Esophagus muscularis mucosa (tissue), 3 donors: Measurements from ENCODE around the gene HAGHL.

Source experiments
- POLR2A ChIP-seq: fragments of 450-650 bp; IDR thresholded peaks from one replicate; pipeline ENCODE4 v1.6.1; 2017; ENCODE audit warnings: antibody characterized with exemption, moderate library complexity, mild to moderate bottlenecking, low read depth
- TF ChIP-seq, protein P1 (sequence below), 3 experiments: fragments of 200-600 bp in 2 of 3; fragments of 450-650 bp in 1 of 3; sonication (generic) in 2 of 3; IDR thresholded peaks; one replicate each; pipeline ENCODE4 v1.5.1; 2017 to 2019; ENCODE audit warnings: antibody characterized with exemption in 3 of 3, mild to moderate bottlenecking in 2 of 3, moderate library complexity in 1 of 3

DNA sequence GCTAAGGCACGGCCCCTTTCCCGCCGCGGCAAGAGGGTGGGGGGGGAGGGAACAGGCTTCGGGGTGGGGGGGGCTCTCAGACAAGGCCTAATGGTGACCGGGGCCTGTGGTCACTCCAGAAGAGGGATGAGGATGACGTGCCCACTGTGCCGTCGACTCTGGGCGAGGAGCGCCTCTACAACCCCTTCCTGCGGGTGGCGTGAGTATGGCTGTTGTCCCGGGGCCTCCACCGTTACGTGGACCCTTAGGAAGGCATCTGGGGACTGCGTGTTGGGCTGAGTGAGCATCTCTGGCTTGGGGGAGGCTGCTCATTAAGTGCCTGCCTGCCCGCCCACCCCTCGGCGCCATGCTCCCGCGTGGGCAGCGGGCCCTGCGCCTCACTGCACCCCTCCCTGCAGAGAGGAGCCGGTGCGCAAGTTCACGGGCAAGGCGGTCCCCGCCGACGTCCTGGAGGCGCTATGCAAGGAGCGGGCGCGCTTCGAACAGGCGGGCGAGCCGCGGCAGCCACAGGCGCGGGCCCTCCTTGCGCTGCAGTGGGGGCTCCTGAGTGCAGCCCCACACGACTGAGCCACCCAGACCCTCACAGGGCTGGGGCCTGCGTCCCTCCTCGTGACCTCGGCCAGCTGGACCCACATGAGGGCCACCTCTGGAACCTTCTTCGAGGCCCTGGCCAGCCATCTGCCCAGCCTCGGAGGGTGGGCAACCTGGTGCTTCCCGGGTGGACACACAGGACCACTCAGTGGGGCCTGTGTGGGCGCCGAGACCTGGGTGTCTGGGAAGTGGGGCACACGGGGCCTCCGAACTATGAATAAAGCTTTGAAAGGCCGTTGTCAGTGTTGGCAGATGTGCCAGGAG is 2.2 kb downstream of the HAGHL start:
- TF ChIP-seq, protein P1, sequence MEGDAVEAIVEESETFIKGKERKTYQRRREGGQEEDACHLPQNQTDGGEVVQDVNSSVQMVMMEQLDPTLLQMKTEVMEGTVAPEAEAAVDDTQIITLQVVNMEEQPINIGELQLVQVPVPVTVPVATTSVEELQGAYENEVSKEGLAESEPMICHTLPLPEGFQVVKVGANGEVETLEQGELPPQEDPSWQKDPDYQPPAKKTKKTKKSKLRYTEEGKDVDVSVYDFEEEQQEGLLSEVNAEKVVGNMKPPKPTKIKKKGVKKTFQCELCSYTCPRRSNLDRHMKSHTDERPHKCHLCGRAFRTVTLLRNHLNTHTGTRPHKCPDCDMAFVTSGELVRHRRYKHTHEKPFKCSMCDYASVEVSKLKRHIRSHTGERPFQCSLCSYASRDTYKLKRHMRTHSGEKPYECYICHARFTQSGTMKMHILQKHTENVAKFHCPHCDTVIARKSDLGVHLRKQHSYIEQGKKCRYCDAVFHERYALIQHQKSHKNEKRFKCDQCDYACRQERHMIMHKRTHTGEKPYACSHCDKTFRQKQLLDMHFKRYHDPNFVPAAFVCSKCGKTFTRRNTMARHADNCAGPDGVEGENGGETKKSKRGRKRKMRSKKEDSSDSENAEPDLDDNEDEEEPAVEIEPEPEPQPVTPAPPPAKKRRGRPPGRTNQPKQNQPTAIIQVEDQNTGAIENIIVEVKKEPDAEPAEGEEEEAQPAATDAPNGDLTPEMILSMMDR (IDR thresholded peaks at IDR 0.05): no peak
- TF ChIP-seq POLR2A: no peak
